CD4-positive, CD25-positive, alpha-beta regulatory T cell (primary cell): ENCODE measurements around the gene ELAPOR1. TPM values are rescaled to one million over a fixed set of nuclear protein-coding genes. Genes with fewer than 3 reads are reported as not detected.
"Not testable (repeated sequence)": the region's sequence is repeated elsewhere in the genome, so short reads cannot be mapped to it uniquely, and the experiment has no call there.

Experiments used
- ATAC-seq, 2 donors: fragments of 150-1000 bp; cut with Tn5 transposase; one replicate each; pipeline ENCODE4 v1.10.0; 2021; ENCODE audit warnings: low read depth in 2 of 2, moderate number of reproducible peaks in 2 of 2, moderate library complexity in 1 of 2
- DNase-seq, 3 donors: peaks; one replicate each; pipeline versions ENCODE4 v3.0.0 to v3.0.0-alpha.2; 2012 to 2022; ENCODE audit warnings: mixed read lengths in 1 of 3
- H3K27ac ChIP-seq: one replicate; pipeline ENCODE4 v1.7.0; 2013; ENCODE audit warnings: mild to moderate bottlenecking, low read length; ENCODE audit not compliant: insufficient read depth, poor library complexity, severe bottlenecking
- H3K27me3 ChIP-seq: one replicate; pipeline ENCODE4 v1.7.0; 2013; ENCODE audit warnings: low read length; ENCODE audit not compliant: control insufficient read depth, insufficient read depth
- H3K36me3 ChIP-seq: one replicate; pipeline ENCODE4 v1.7.0; 2013; ENCODE audit warnings: mild to moderate bottlenecking, low read length, moderate library complexity; ENCODE audit not compliant: control insufficient read depth, insufficient read depth
- H3K4me1 ChIP-seq: 2 replicates; pipeline ENCODE4 v1.7.0; 2013; ENCODE audit warnings: mild to moderate bottlenecking, low read length; ENCODE audit not compliant: insufficient read depth, control insufficient read depth, poor library complexity, severe bottlenecking
- H3K4me3 ChIP-seq: one replicate; pipeline ENCODE4 v1.7.0; 2013; ENCODE audit warnings: low read depth, mild to moderate bottlenecking, low read length, moderate library complexity
- H3K9me3 ChIP-seq, 2 experiments: 1 replicate in 1 of 2; 2 replicates in 1 of 2; pipeline ENCODE4 v1.7.0; 2013; ENCODE audit warnings: low read length in 2 of 2, mild to moderate bottlenecking in 1 of 2, moderate library complexity in 1 of 2; ENCODE audit not compliant: control insufficient read depth in 2 of 2
- H3K27ac Mint-ChIP-seq, 3 donors: one replicate each; pipeline ENCODE4 v1.8.0; 2020 to 2022; ENCODE audit warnings: mild to moderate bottlenecking in 3 of 3, mixed read lengths in 3 of 3, moderate library complexity in 2 of 3
- H3K27me3 Mint-ChIP-seq: one replicate; pipeline ENCODE4 v1.8.0; 2022; ENCODE audit warnings: mild to moderate bottlenecking, mixed read lengths
- H3K36me3 Mint-ChIP-seq: one replicate; pipeline ENCODE4 v1.8.0; 2020; ENCODE audit warnings: mixed read lengths
- H3K4me1 Mint-ChIP-seq, 4 donors: one replicate each; pipeline ENCODE4 v1.8.0; 2020 to 2022; ENCODE audit warnings: mixed read lengths in 4 of 4, mild to moderate bottlenecking in 1 of 4
- H3K4me3 Mint-ChIP-seq, 4 donors: one replicate each; pipeline ENCODE4 v1.8.0; 2020 to 2022; ENCODE audit warnings: mild to moderate bottlenecking in 4 of 4, mixed read lengths in 4 of 4, moderate library complexity in 3 of 4
- H3K9me3 Mint-ChIP-seq, 7 donors: one replicate each; pipeline ENCODE4 v1.8.0; 2020 to 2022; ENCODE audit warnings: mixed read lengths in 7 of 7, mild to moderate bottlenecking in 3 of 7, moderate library complexity in 2 of 7
- polyA plus RNA-seq, 4 donors: library from polyadenylated mRNA; unstranded; fragments of 300-500 nt; fragmentation: Illumina TruSeq; gene quantifications; one replicate each; pipeline ENCODE4 v1.2.3, GENCODE V29; 2021
- total RNA-seq: library from RNA; stranded (reverse); gene quantifications from one replicate; pipeline ENCODE4 v1.2.3, GENCODE V29; 2022

The ELAPOR1 gene
- total and polyA plus RNA-seq, 5 donors from 2014 or later = 9.8 to 19.5 (median 16.7) TPM

GRCh38 chr1:109142260-109142659, 28.3 kb downstream of the ELAPOR1 start:
- Histone ChIP-seq H3K36me3 (no peaks in the 10 kb centered on the region), H3K27me3 (no peaks in the 10 kb centered on the region), H3K27ac (no peak overlapping the region), H3K9me3 (no peaks in the 10 kb centered on the region), H3K4me1 (no peaks in the 10 kb centered on the region), H3K4me3 (no peak overlapping the region)
- DNase-seq (no peak), ATAC-seq (no peak)
- H3K36me3 Mint-ChIP-seq = peaks cover 8% of the 10 kb centered on the region
- H3K9me3 Mint-ChIP-seq = no peaks in the 10 kb centered on the region
- peaks cover 0 to 4% (median 0%) of the 10 kb centered on the region in 4 donors for H3K4me1 Mint-ChIP-seq
- no peak overlapping the region for H3K27ac Mint-ChIP-seq
- no peak overlapping the region for H3K4me3 Mint-ChIP-seq
- no peaks in the 10 kb centered on the region for H3K27me3 Mint-ChIP-seq

GRCh38 chr1:109142725-109143124, 28.8 kb downstream of the ELAPOR1 start:
- ATAC-seq, DNase-seq, H3K27me3 ChIP-seq, H3K27me3 Mint-ChIP-seq, H3K4me3 ChIP-seq, H3K4me1 Mint-ChIP-seq, H3K27ac ChIP-seq, H3K27ac Mint-ChIP-seq, H3K9me3 Mint-ChIP-seq, H3K36me3 ChIP-seq, H3K4me1 ChIP-seq, H3K4me3 Mint-ChIP-seq, H3K9me3 ChIP-seq, H3K36me3 Mint-ChIP-seq: not testable (repeated sequence)

GRCh38 chr1:109148987-109149561, 35.2 kb downstream of the ELAPOR1 start:
- H3K9me3 Mint-ChIP-seq = no peaks in the 10 kb centered on the region

GRCh38 chr1:109149874-109150601, 36.1 kb downstream of the ELAPOR1 start:
- H3K9me3 ChIP-seq = no peaks in the 10 kb centered on the region
- H3K4me3 ChIP-seq = no peak overlapping the region
- H3K36me3 ChIP-seq = no peaks in the 10 kb centered on the region
- Mint-ChIP-seq H3K9me3 (peaks cover 0 to 1% (median 0%) of the 10 kb centered on the region in 7 donors), H3K36me3 (no peaks in the 10 kb centered on the region), H3K4me3 (no peak overlapping the region), H3K27ac (peak overlapping the region in 1 of 3 donors; percentile 67), H3K4me1 (no peaks in the 10 kb centered on the region), H3K27me3 (no peaks in the 10 kb centered on the region)
- H3K27me3 ChIP-seq = no peaks in the 10 kb centered on the region
- DNase-seq (no peak), ATAC-seq (no peak)
- H3K27ac ChIP-seq = no peak overlapping the region
- H3K4me1 ChIP-seq = no peaks in the 10 kb centered on the region

More at GRCh38 chr1:109148987-109149561, 35.2 kb downstream of the ELAPOR1 start:
- Mint-ChIP-seq H3K4me3 (no peak overlapping the region), H3K27ac (no peak overlapping the region), H3K27me3 (no peaks in the 10 kb centered on the region), H3K36me3 (no peaks in the 10 kb centered on the region), H3K4me1 (no peaks in the 10 kb centered on the region)
- Histone ChIP-seq H3K27me3 (no peaks in the 10 kb centered on the region), H3K4me3 (no peak overlapping the region), H3K4me1 (no peaks in the 10 kb centered on the region), H3K27ac (no peak overlapping the region), H3K9me3 (no peaks in the 10 kb centered on the region), H3K36me3 (no peaks in the 10 kb centered on the region)
- no peak for ATAC-seq
- DNase-seq = no peak

GRCh38 chr1:109151146-109151990, 37.5 kb downstream of the ELAPOR1 start:
- H3K36me3 Mint-ChIP-seq = no peaks in the 10 kb centered on the region
- peak overlapping the region in 1 of 3 donors; percentile 67 for H3K27ac Mint-ChIP-seq
- no peak for ATAC-seq
- H3K4me1 Mint-ChIP-seq = no peaks in the 10 kb centered on the region
- H3K9me3 Mint-ChIP-seq = peaks cover 0 to 1% (median 0%) of the 10 kb centered on the region in 7 donors
- no peak overlapping the region for H3K27ac ChIP-seq
- no peaks in the 10 kb centered on the region for H3K36me3 ChIP-seq
- H3K4me1 ChIP-seq = no peaks in the 10 kb centered on the region
- no peak for DNase-seq
- no peak overlapping the region for H3K4me3 ChIP-seq
- no peaks in the 10 kb centered on the region for H3K9me3 ChIP-seq
- H3K27me3 Mint-ChIP-seq = no peaks in the 10 kb centered on the region
- H3K4me3 Mint-ChIP-seq = no peak overlapping the region
- H3K27me3 ChIP-seq = no peaks in the 10 kb centered on the region

GRCh38 chr1:109152196-109152595, 38.3 kb downstream of the ELAPOR1 start:
- no peak overlapping the region for H3K27ac ChIP-seq
- Mint-ChIP-seq H3K27ac (no peak overlapping the region), H3K4me3 (no peak overlapping the region), H3K27me3 (no peaks in the 10 kb centered on the region), H3K4me1 (no peaks in the 10 kb centered on the region), H3K36me3 (peaks cover 7% of the 10 kb centered on the region), H3K9me3 (peaks cover 0 to 1% (median 0%) of the 10 kb centered on the region in 7 donors)
- no peak for DNase-seq
- H3K9me3 ChIP-seq = no peaks in the 10 kb centered on the region
- no peaks in the 10 kb centered on the region for H3K36me3 ChIP-seq
- H3K4me3 ChIP-seq = no peak overlapping the region
- H3K27me3 ChIP-seq = no peaks in the 10 kb centered on the region
- no peaks in the 10 kb centered on the region for H3K4me1 ChIP-seq
- no peak for ATAC-seq

- no peaks in the 10 kb centered on the region for H3K27me3 ChIP-seq
- no peaks in the 10 kb centered on the region for H3K36me3 ChIP-seq
- ATAC-seq (no peak), DNase-seq (no peak)
- no peaks in the 10 kb centered on the region for H3K4me1 ChIP-seq
- H3K9me3 ChIP-seq = no peaks in the 10 kb centered on the region
- Mint-ChIP-seq H3K4me1 (peaks cover 3 to 5% (median 5%) of the 10 kb centered on the region in 4 donors), H3K36me3 (peaks cover 13% of the 10 kb centered on the region), H3K9me3 (peaks cover 0 to 1% (median 0%) of the 10 kb centered on the region in 7 donors), H3K27me3 (no peaks in the 10 kb centered on the region), H3K27ac (peak overlapping the region in 1 of 3 donors; percentile 9), H3K4me3 (no peak overlapping the region)
- no peak overlapping the region for H3K27ac ChIP-seq
- no peak overlapping the region for H3K4me3 ChIP-seq
These were observed 43.0 kb downstream of the ELAPOR1 start for GRCh38 chr1:109156916-109157385.
